ENCODE data around the gene NLRP3.
A peak's percentile ranks its signal among the peaks of the same experiment; 100 is the strongest.

NLRP3 gene

DNA sequence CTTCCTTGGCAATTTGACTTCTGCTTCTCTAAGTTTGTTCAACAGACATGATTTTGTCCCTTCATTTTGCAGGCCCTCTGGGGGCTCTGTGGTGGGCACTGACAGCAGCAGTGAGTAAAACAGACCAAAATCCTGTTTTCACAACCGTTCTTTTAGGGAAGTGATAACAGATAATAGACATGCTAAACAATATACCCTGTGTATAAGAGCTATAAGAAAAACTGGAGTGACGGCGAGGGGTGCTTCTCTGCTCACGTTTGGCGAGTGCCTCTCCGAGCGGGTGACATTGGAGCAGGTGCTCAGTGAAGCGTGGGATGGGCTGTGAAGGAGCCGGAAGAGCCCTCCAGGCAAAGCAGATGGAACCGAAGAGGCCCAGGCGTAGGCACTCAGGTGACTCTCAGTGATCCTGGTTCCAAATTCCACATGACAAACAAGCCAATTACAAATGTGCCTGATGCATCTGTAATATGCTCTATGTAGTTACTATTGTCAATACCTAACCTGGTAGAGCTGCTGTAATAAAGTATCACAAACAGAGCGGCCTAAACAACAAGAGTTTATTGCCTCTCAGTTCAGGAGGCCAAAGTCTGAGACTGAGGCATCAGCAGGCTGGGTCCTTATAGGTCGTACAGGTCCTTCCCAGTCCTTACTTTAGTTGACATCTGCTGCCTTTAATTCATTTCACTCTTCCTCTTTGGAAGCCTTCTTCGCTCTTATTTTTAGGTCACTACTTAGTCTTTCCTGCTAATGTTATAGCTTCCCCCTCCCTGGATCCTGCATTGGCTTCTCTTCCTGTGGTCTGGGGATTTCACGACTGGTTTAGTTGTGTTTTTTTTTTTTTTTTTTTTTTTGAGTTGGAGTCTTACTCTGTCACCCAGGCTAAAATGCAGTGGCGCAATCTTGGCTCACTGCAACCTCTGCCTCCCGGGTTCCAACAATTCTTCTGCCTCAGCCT lies 21.9 kb downstream of the NLRP3 start:
- no peak for DNase-seq (ENCODE audit: low read depth in 3 of 3)

DNA sequence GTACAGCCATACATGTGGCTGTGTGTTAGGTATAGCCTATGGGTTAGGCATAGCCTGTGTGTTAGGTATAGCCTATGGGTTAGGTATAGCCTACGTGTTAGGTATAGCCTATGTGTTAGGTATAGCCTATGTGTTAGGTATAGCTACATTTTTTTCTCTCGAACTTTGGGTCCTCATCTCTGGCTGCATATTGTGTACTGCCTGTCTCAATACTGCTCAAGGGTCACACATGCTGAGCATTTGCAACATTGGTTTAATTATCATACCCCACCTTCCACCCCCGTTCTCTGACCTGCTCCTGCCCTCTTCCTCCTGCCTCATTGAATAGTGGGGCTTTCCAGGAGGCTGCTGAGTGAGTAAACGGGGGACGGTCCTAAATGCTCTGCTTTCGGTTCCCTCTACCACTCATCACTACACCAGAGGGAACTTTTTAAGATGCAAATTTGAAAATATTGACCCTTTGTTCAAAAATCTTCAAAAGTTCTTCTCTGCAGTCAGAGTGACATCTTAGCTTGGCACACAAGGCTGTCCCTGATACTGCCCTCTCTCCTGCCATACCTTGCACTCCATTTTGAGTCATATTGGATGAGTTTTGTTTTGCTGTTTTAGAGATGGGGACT lies 24.1 kb downstream of the NLRP3 start:
- no peak for DNase-seq (ENCODE audit: low read depth in 3 of 3)

DNA sequence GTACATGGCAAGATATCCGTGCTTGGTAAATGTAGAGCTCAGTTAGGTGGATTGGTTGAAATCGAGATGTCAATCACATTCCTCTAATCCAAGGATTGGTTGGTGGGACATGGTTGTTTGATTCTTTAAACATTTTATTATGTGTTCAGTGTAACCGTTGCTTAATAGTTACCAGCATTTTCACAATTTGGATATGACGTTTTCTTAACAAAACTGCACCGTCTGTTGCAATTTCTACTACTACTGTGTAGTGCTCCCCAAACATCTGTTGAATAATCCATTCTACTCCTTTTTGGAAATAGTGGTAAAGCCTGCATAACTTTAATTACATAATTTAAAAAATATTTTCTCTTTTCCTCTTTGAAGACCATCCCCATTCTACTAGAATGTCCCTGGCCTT lies 25.6 kb downstream of the NLRP3 start:
- DNase-seq (ENCODE audit: low read depth in 3 of 3), result no peak

DNA sequence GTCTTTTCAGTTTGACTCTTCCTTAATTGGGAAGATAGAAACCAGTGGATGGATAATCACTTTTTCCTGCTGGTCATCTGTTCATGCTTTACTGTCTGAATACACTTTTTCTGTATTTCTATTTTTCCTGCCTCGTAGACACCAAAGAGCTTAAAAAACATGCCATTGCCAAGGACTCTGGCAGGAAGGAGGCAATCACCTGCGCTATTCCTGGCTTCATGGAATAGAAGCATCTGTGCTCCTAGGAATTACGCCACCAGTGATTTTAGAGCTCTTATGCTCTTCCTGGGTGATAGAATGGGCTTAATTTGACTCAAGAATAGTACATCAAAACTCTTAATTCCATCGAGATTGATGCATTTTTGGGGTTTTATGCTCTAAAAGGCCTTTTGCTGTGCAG lies 26.2 kb downstream of the NLRP3 start:
- DNase-seq (ENCODE audit: low read depth in 3 of 3), result no peak

DNA sequence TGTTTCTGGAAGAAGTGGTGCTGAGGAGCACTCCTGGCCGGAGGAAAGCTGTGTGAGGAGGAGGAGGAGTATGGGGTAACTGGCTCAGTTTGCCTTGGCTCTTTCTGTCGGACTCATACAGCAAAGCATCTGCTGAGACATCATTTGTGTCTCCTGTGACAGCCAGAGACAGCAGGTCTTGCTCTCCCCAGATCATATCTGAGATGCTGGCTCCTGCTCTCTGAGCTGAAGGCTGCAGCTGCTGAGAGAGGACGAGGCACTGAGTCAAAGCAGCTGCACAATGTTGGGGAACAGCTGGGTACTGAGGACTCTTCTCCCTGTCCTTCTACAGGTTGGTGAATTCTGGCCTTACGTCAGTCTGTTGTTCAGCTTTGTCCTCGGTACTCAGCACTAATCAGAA lies 27.7 kb downstream of the NLRP3 start:
- no peak for DNase-seq (ENCODE audit: low read depth in 3 of 3)

DNA sequence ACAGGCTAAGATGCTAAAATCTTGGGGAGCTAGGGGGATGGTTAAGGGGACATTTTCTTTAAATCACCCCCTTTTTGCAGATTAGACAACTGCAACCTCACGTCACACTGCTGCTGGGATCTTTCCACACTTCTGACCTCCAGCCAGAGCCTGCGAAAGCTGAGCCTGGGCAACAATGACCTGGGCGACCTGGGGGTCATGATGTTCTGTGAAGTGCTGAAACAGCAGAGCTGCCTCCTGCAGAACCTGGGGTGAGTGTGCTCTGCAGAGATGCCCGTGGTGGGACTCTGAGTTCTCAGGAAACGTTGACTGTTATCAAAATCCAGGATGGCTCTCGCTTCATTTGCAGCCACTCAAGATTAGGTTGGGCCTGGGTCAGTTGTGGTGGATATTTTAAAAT lies 28.6 kb downstream of the NLRP3 start:
- no peak for DNase-seq (ENCODE audit: low read depth in 3 of 3)

DNA sequence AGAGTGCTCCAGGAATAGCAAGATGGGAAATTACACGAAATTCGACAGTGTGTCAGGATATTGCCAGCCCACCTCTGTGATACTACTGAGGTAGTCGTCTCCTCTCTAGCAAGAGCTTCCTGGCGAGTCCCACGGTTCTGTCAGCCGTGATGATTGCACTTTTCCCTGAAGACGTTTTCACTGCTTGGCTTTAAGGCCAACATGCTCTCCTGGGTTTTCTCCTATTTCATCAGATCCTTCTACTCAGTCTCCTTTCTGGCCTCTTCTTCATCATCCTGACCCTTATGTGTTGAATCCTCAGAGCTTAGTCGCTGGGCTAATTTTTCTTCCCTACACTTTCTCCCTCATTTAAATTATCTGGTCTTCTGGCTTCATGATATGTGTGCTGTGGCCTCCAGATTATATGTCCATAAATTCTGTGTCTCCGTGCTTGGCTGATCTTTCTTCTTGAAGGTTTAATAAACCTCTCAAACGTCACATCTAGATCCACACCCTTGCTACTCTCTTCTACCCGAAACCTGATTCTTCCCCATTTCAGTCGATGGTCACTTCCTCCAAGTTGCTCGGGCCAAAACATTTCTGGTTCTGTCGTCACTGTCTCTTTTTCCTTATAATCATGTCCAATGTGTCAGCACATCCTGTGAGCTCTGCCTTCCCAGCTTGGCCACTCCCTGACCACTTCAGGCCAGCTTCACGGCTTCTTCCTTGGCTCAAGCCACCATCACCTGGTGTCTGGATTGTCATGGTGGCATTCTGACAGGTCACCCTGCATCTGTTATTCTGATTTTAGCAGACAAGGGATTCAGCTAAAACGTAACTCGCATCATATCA lies 29.8 kb downstream of the NLRP3 start:
- DNase-seq (ENCODE audit: low read depth in 3 of 3), result no peak

DNA sequence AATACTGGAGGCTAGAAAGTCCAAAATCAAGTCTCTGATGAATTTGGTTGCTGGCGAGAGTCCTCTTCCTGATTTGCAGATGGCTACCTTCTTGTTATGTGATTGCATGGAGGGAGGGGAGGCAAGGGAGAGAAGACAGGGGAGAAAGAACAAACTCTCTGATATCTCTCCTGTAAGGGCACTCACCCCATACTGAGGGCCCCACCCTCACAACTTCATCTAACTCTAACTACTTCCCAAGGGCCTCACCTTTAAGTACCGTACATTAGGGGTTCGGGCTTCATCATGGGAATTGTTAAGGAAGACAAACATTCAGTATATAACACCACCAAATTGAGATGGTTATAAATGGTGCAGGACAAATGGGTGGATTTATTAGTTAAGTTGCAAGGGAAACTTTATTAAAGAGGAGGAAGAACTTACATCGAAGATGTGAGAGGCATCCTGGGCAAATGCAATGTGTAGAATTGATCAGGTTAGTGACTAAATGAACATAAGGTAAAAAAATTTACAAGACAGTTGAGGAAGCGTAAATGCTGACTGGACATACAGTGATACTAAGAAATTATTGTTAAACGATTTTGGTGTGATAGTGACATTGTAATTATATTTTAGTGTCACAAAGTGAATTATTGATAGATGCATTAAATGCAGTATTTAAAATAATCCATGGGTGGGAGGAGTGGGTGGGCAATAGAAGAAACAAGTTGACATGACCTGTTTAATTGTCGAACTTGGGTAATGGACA lies 31.4 kb downstream of the NLRP3 start:
- DNase-seq (ENCODE audit: low read depth in 3 of 3), result no peak

DNA sequence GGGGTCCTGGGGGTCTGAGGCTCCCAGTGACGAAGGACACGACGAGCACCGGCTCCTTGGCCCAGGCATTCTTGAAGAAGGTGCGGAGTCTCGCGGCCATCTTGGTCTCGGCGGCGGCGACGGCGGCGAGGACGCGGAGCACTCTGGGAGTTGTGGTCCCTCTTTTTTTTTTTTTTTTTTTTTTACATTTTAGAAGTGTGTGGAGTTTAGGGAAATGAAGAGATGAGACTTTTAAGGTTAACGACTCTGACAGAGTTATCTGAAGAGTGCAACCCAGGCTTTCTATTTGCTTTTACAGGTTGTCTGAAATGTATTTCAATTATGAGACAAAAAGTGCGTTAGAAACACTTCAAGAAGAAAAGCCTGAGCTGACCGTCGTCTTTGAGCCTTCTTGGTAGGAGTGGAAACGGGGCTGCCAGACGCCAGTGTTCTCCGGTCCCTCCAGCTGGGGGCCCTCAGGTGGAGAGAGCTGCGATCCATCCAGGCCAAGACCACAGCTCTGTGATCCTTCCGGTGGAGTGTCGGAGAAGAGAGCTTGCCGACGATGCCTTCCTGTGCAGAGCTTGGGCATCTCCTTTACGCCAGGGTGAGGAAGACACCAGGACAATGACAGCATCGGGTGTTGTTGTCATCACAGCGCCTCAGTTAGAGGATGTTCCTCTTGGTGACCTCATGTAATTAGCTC lies 32.3 kb downstream of the NLRP3 start:
- DNase-seq (ENCODE audit: low read depth in 3 of 3), result peak in 1 of 3 experiments; percentile 22

DNA sequence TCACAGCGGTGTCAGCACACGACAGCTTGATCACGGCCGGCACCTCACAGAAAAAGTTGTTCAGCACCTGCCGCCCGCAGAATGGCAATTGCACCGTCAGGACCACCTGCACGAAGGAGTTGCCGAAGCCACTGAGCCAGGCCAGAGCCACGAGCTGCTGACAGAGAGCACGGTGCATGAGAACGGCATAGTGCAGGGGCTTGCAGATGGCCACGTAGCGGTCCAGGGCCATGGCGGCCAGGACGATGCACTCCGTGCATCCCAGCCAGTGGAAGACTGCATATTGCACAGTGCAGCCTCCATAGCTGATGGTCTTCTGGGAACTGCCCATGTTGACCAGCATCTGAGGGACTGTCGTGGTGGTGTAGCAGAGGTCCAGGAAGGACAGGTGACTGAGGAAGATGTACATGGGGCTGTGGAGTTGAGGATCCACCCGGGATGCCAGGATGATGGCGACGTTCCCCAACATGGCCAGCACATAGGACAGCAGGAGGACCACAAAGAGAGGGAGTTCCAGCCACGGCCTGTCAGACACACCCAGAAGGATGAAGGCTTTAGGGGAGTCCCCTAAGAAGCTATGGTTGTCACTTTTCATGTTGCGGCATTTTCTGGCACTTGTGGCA lies 35.5 kb downstream of the NLRP3 start:
- no peak for DNase-seq (ENCODE audit: low read depth in 3 of 3)

DNA sequence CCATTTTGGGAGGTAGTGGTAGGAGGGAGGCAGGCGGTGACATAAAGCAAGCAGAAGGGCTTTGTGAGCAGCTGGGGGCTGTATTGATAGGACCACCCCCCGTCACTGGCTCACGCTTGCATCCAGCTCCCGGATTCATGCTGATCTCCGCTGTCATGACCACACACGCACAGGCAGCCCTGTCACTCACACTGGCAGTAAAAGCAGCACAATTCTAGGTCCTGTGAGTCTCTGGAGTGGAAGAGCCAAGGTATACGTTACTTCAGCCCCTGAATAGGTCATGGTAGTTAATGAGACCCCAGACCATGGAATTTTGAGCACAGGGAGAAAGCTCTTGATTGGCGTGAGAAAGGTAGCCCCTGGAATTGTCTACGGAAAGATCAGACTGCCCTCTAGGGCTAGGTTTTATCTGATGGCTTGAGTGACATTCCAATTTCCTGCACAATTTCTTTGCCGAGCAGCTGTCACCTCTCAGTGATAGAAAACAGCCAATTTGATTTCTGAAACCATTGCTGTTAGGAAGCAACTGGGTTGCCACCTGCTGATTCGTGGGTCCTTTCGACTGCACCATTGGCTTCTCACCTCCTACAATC lies 36.6 kb downstream of the NLRP3 start:
- DNase-seq (ENCODE audit: low read depth in 3 of 3), result no peak

DNA sequence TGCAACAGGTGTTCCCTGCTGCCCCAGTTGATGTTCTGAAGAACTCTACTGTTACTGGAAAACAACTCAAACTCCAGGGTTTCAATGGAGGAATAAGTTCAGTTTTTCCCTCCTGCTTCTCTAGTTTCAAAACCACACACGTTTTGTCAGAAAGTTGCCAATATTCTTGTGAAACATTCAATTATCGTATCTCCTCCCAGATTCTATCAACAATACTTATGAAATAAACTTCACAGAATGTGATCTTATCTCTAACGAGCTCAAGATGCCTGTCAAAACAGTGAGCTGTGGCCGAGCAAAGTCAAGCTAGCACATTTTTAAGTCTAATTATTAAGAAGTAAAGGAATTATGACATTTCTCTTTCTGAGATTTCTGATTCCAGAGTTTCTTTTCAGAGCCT lies 37.3 kb downstream of the NLRP3 start:
- no peak for DNase-seq (ENCODE audit: low read depth in 3 of 3)

DNA sequence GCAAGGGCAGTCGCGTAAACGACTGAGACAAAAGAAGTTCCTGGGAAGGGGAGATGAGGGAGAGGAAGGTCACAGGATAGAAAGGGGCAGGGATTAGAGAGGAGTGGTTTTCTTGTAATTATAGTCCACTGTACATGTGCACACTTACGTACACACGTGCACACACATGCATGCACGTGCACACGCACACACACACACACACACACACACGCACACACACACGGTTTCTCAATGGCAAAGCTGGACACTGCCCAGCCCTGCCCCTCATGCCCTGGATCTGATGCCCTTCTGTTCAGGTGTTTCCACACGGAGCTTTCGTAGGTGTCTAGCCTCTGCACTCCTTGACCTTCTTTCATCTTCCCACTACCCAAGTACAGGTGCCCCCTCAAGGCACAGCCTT lies 38.0 kb downstream of the NLRP3 start:
- no peak for DNase-seq (ENCODE audit: low read depth in 3 of 3)

DNA sequence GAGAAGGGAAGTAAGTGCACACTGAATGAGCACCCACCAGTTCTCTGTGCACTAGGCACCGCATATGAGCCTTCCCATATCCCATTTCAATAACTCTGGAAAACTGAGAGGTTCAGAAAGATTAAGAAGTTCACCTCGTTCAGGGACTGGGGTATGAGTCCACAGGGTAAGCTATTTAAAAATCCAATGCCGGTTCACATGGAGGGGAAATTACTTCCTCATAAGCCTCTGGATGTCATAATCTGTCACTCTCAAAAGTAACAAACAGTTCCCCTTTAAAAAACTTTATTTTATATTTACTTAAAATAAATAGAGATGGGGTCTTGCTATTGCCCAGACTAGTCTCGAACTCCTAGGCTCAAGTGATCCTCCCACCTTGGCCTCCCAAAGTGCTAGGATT lies 40.0 kb downstream of the NLRP3 start:
- DNase-seq (ENCODE audit: low read depth in 3 of 3), result no peak

DNA sequence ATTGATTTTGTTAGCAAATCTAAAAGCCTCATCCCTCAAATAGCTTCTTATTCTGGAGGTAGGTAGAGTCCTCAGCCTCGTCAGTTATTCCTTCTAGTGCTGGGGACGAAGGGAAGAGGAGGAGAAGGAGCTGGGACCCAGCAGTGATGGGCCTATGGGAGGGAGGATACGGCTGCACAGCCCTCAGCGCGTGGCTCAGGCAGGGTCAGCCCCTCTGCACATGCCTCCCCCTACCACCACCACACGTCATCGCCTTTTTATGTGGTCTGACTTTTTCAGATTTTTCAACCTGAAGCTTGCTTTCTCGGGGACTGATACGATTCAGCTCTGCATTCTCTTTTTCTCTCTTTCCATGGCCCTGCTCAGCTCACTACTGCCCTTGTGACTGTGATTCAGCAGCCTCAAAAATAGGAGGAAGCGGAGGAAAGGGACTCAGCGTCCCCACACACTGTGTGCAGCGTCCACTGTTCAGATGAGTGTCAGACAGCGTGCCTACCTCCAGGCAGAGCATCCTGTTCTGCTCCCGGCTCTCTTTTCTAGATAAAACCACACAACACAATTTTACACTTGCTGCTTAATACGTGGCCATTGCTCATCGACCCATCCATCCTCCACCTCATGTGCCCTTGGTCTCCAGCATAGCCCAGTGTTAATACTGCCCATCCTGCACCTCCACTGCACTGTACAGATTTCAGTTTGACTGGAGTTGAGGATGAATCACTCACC lies 41.1 kb downstream of the NLRP3 start:
- no peak for DNase-seq (ENCODE audit: low read depth in 3 of 3)

DNA sequence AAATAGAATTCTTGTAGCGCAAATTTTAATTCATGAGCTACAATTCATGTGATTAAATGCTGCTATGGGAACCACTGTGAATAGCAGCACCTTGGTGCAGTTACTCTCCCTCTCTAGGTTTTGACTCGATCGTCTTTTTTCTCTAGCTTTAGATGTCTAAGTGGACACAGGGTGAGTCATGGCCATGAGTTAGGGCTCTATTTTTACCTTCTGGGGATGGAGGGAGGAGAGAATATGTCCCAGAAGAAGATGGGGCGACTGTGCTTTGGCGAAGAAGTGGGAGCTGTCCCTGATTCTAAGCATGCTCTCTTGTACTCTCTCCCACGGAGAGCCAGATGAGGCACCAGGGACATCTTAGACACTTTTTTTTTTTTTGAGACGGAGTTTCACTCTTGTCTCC lies 43.5 kb downstream of the NLRP3 start:
- DNase-seq (ENCODE audit: low read depth in 3 of 3), result no peak

DNA sequence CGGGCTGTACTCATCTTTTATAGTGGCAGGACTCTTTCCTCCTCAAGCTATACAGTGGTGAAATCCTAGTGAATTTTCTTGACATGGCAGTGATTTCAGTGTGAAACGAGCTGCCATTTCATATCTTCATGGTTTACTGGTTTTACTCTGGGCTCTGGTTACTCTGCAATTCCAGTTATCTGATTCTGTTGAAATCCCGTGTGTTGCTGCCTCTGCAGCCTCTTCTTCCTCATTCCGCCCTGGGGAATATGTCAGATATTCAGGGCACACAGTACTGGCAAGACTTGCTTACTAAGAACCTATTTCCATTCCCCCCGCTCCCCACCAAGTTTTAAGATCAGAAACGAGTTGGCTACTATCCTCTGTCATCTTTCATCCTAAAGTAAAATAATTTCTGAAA lies 49.8 kb downstream of the NLRP3 start:
- DNase-seq (ENCODE audit: low read depth in 3 of 3), result no peak

DNA sequence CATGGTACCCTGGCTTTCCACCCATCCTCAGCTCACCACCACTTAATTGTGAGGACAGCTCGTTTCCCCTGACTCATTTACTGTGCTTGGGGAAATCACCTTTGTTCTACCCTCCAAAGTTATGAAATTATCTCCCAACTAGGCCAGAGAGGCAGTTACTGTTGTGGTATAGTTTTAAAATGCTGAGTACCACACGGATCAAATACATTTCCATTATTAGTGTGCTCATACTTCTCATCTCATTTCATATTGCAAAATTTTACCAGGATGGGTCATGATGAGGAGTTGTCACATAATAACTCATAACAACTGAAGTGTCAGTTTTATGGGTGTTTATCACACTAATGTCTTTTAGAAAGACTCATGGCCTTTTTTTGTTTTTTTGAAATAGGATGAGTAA lies 51.2 kb downstream of the NLRP3 start:
- no peak for DNase-seq (ENCODE audit: low read depth in 3 of 3)

DNA sequence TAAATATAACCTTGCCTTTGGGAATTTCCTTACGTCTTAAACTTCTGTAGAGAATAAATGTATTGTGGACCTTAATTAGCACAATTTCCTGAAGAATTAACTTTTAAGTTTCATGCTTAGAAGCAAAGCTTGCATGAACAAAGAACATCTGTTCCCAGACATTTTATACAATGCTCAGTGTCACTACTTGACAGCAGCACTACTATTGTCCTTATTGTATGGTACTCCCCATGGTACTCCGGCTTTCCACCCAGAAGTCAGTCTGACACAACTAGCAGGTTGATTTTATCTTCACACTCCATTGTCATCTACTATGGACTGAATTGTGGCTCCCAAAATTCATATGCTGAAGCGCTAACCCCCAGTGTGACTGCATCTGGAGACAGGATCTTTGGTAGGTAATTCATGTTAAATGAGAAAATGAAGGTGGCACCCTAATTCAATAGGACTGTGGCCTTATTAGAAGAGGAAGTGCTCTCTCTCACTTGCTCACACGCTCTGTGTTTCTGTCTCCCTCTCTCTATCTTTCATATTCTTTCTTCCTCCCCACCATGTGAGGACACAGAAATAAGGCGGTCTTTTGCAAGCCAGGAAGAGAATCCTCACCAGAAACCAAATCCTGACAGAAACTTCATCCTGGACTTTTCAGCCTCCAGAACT lies 52.6 kb downstream of the NLRP3 start:
- DNase-seq (ENCODE audit: low read depth in 3 of 3), result no peak
